ENCODE results near the gene CNKSR2.

- no peak for TF ChIP-seq EZH2 (IDR thresholded peaks at IDR 0.05)
- no peak for TF ChIP-seq POLR2AphosphoS5 (IDR thresholded peaks at IDR 0.05; ENCODE audit: borderline replicate concordance, low read depth, low read length)
- TF ChIP-seq FOXP2 (optimal IDR thresholded peaks at IDR 0.05; ENCODE audit: control extremely low read depth, extremely low read length, insufficient read depth) = no peak
Measured at GRCh38 chrX:21384178-21384577, 10.0 kb downstream of the CNKSR2 start.
